Stimulated activated CD8-positive, alpha-beta memory T cell treated with anti-CD3 and anti-CD28 coated beads, Interleukin-15, amount 100 ng/mL, for 1 hour (primary cell): ENCODE results near the gene ACTRT3.

Source experiments
- DNase-seq: peaks from one replicate; pipeline ENCODE4 v3.0.0-alpha.2; 2020; ENCODE audit warnings: low read depth

ACTRT3 gene

GRCh38 chr3:169769287-169770181 is at the start of gene ACTRT3:
Gene ACTRT3 (minus strand): TSS chr3:169769561. CDS start chr3:169769520, 41 bp downstream.
- DNase-seq, result no peak

GRCh38 chr3:169818316-169818715 is 49.0 kb upstream of the ACTRT3 start:
- DNase-seq, result no peak

GRCh38 chr3:169815590-169816150 is 46.3 kb upstream of the ACTRT3 start:
- DNase-seq, result no peak

DNA sequence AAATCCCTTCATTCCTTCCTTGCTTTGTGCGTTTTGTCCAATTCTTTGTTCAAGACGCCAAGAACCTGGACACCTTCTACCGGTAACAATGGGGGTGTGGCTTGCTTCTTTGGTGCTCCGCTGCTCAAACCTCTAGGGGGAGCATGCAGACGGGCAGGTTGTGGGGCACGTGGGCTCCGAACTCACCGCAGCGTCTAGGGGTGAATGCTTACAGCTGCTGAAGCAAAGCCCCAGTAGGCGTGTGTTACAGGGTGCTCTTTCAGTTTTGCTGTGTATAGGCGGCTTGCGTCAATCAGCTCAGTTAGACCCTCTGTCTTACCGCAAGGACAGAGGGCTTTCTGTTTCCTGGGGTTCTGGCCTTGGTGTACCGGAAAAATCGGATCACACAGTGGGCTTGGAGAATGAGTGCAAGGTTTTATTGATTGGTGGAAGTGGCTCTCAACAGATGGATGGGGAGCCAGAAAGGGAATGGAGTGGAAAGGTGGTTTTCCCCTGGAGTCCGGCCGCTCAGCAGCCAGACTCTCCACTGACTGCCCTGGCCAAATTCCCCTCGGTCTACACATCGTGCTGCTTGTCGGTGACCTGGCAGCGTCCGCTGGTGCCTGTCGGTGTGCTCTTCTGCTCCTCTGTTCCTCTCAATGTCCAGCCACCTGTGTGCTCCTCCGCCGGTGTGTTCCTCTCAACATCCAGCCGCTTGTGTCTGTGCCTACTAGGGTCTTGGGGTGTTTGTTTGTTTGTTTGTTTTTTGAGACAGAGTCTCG is 44.6 kb upstream of the ACTRT3 start:
- DNase-seq, result peak; percentile 39

DNA sequence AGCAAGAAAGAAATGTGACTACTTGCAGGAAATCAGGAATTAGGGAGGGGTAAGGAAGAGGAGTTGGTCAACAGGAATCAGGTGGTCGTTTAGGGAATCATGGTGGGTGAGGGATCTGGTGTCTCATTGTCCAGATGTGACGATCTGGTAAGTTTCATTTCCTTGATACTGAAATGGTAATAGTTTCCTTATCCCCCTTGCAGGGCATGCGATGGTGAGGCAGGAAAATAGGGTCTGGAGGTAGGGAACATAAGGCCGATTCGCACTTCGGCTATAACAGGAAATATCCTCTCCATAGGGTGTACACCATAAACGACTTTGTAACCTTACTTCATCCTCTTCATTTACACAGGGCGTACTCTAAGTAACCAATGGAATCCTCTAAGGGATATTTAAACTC is 43.9 kb upstream of the ACTRT3 start:
- no peak for DNase-seq

- peak; percentile 35 for DNase-seq
Measured at GRCh38 chr3:169812332-169813235, 43.2 kb upstream of the ACTRT3 start, which contains the start of the genes LRRC34 and LRRIQ4. Gene LRRC34 (minus strand): TSS chr3:169812904. CDS start chr3:169812548, 356 bp downstream. Gene LRRIQ4 (plus strand): TSS chr3:169812870. CDS start chr3:169821922, 9,052 bp downstream.

GRCh38 chr3:169811631-169812331 is 42.4 kb upstream of the ACTRT3 start:
- DNase-seq, result no peak

DNA sequence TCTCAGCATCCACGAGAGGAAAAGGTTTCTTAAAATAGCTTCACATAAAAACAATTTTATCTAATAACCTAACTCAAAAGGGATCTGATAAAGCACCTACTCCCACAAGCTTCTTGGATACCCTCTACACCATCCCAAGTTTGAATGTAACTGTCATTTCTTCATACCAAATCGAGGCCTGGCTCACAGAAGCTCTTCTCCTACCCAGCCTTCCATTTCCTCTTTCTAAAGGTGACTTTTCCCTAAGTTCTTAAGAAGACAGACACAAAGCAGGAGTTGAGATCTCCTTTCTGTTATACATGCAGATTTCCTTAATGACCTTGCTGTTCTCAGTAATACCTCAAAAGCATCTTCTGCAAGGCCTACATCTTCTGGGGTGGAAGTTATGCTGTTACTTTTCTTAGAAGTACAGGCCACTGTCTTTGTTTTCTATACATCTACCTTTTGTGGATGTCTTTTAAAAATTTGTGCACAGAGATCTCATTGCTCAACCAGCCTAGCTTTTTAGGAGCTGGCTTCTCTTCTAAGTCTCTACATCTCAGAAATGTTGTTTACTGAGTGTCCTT is 40.0 kb upstream of the ACTRT3 start:
- DNase-seq, result no peak

- DNase-seq, result no peak
Measured at GRCh38 chr3:169804681-169805080, 35.3 kb upstream of the ACTRT3 start.

GRCh38 chr3:169792359-169792758 is 23.0 kb upstream of the ACTRT3 start:
- no peak for DNase-seq

DNA sequence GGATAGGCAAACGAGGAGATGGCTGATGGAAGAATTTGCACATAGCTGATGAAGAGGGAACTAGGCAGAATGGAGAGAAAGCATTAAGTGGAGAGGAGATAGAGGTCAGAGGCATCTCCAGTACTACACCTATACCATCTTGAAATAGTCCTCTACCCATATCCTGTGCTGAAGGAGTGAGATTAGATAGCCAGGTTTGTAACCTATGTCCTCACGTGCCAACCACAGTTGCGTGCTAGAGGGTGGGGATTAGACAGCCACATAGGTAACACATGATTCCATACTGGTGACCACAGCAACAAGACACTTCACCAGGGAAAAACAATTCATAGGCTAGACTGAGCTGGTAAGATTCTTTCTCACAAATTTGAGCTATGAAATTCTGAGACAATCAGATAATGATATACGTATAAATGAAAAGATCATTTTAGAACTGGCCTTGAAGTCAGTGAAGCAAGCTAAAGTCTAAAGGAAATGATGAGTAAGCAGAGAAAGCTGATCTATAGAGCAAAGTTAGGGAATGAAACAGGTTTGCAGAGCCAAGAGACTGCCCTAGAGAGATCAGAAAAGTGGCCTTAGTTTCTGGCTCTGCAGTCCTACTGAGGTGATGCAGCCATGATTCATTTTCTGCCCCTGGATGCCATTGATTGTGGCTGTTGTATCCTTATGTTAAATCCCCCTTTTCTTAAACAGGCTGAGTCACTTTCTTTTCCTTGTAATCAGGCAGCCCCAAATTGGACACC is 21.5 kb upstream of the ACTRT3 start:
- no peak for DNase-seq

DNA sequence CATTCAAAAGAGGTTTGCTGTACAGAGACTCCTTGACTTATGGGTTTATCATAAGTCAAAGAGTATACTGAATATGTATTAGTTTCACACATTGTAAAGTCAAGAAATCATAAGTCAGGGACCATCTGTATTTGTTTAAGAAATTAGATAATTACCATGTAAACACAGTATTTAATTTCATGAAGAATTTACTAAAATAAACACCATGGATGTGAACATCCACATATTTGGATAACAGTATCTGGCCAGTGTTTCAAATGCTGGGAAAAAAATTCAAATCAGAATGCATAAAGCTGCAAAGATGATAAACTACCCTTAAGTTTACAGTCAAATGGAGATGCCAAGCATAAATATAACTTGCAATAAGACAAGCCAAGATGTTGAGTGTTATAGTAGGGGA is 20.9 kb upstream of the ACTRT3 start:
- DNase-seq, result no peak

DNA sequence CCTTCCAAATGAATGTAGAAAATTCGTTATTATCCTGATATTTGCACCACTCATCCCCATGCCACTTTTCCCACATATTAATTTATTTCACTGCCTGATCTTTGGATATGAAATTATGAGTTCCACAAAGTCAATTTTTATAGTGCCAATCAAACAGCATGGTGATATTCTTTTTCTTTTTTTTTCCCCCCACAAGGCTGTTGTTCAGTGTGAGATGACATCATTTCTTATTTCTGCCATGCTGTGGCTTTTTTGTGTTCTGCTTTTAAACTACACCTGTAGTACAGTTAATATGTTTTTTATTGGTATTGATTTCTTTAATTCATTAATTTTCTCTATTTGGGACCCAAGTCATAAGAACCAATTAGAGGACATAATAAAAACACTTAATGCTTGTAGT is 18.4 kb upstream of the ACTRT3 start:
- no peak for DNase-seq

GRCh38 chr3:169787120-169787519 is 17.8 kb upstream of the ACTRT3 start:
- no peak for DNase-seq

DNA sequence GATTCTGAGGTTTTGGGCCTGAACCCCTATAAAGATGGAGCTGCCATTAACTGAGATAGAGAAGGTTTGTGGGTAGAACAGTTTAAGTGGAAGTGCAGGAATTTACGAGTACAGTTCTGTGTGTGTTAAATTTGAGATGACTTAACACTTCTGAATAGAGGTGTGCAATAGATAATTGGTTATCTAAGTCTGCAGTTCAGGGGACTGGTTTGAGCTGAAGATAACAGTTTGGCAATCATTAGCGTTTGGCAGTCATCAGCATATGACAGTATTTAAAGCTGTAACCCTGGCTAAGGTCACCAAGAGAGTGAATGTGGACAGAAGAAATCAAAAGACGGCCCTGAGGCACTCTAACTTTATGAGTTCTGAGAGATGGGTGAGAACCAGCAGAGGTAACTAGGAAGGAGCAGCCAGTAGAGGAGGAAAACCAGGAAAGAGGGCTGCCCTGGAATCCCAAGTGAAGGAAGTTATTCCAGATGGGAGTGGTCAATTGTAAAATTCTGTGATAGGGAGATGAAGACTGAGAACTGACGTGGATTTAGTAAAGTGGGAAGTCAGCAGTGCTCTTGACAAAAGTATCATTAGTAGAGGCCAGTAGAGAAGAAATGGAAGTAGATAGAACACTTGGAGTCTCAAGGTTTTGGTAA is 12.0 kb upstream of the ACTRT3 start:
- DNase-seq, result no peak

GRCh38 chr3:169780742-169781141 is 11.4 kb upstream of the ACTRT3 start:
- no peak for DNase-seq

DNA sequence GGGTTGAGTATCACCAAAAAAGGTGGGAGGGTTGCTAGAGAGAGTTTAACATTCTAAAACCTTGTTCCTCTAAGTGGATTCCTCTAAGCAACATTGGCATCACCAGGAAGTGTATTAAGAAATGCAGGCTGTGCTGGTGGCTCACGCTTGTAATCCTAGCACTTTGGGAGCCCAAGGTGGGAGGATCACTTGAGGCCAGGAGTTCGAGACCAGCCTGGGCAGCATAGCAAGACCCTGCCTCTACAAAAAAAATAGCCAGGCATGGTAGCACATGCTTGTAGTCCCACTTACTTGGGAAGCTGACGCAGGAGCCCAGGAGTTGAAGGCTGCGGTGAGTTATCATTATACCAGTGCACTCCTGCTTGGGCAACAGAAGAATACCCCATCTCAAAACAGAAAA is 8.5 kb upstream of the ACTRT3 start:
- no peak for DNase-seq

- no peak for DNase-seq
Measured at GRCh38 chr3:169774186-169774585, 4.8 kb upstream of the ACTRT3 start.
